ENCODE data around the gene EEFSEC. TPM values are rescaled to one million over a fixed set of nuclear protein-coding genes. Genes with fewer than 3 reads are reported as not detected.
A peak's percentile ranks its signal among the peaks of the same experiment; 100 is the strongest.

The EEFSEC gene
- total RNA-seq, 1 experiment from 2014 or later = 9.5 TPM

DNA sequence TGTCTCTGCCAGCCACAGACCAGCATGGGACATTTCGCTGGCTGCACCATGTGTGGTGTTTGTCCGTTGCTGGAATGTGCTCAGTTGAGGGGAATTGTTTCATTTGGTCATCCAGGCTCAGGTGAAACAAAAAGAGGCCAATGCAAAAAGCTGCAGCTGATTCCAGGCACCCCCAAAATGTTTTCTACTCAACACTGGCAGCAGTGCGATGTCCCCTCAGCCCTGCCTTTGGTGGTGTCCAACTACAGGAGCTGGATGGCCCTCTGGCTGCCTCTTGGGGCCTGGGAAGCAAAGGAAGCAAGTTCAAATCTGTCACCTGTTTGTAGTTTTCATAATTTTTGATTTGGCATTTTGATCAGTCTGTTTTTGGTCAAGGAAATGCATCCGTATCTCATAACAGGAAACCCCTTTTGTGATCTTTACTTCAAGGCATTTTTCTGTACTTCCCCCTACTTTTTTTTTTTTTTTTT, 141.8 kb downstream of the EEFSEC start:
- Mint-ChIP-seq H3K9me3 (peaks cover 4 to 11% of the 10 kb centered on the region in 2 experiments; a peak in 3 of 5 replicates), H3K4me3 (no peak overlapping the region), H3K27me3 (ENCODE audit: low read depth) (no peaks in the 10 kb centered on the region), H3K4me1 (no peaks in the 10 kb centered on the region), H3K27ac (no peak overlapping the region), H3K36me3 (ENCODE audit: insufficient read depth in 1 of 3, low read depth in 3 of 3) (peaks cover 0 to 7% (median 2%) of the 10 kb centered on the region in 3 experiments; a peak in 3 of 7 replicates)
- no peak overlapping the region for H2BK5ac ChIP-seq (ENCODE audit: insufficient read length, low read length)
- H2BK120ac ChIP-seq (ENCODE audit: low read depth, low read length, poor library complexity, severe bottlenecking) = no peak overlapping the region
- H3K27ac ChIP-seq (ENCODE audit: insufficient read length, low read depth, low read length) = no peak overlapping the region
- no peak overlapping the region for H3T11ph ChIP-seq (ENCODE audit: low read length)
- no peak overlapping the region for H2BK20ac ChIP-seq (ENCODE audit: low read depth, low read length, poor library complexity, severe bottlenecking)
- H2BK12ac ChIP-seq (ENCODE audit: insufficient read length, low read depth, low read length) = no peak overlapping the region
- no peaks in the 10 kb centered on the region for H4K20me1 ChIP-seq (ENCODE audit: control insufficient read depth, insufficient read depth, insufficient read length)
- H2AK5ac ChIP-seq (ENCODE audit: insufficient read length, low read length) = no peak overlapping the region
- no peaks in the 10 kb centered on the region for H3K4me1 ChIP-seq (ENCODE audit: insufficient read depth, low read length)
- no peak overlapping the region for H4K91ac ChIP-seq (ENCODE audit: insufficient read length, low read depth, low read length)
- no peaks in the 10 kb centered on the region for H3K9me3 ChIP-seq (ENCODE audit: control insufficient read depth, low read depth, low read length)
- no peaks in the 10 kb centered on the region for H3K79me1 ChIP-seq (ENCODE audit: insufficient read depth, low read depth, low read length, poor library complexity, severe bottlenecking)
- H3K14ac ChIP-seq (ENCODE audit: insufficient read depth, low read length) = no peak overlapping the region
- H3K9ac ChIP-seq (ENCODE audit: extremely low read depth, insufficient read length, low read length) = no peak overlapping the region
- no peak overlapping the region for H3K56ac ChIP-seq (ENCODE audit: insufficient read length, low read depth, low read length)
- TF ChIP-seq, protein P1, sequence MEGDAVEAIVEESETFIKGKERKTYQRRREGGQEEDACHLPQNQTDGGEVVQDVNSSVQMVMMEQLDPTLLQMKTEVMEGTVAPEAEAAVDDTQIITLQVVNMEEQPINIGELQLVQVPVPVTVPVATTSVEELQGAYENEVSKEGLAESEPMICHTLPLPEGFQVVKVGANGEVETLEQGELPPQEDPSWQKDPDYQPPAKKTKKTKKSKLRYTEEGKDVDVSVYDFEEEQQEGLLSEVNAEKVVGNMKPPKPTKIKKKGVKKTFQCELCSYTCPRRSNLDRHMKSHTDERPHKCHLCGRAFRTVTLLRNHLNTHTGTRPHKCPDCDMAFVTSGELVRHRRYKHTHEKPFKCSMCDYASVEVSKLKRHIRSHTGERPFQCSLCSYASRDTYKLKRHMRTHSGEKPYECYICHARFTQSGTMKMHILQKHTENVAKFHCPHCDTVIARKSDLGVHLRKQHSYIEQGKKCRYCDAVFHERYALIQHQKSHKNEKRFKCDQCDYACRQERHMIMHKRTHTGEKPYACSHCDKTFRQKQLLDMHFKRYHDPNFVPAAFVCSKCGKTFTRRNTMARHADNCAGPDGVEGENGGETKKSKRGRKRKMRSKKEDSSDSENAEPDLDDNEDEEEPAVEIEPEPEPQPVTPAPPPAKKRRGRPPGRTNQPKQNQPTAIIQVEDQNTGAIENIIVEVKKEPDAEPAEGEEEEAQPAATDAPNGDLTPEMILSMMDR (conservative IDR thresholded peaks at IDR 0.05) = no peak
- peak overlapping the region; percentile 53 for H3K18ac ChIP-seq (ENCODE audit: insufficient read length, low read depth, low read length)
- no CpG with 5 or more reads among the region's 4 CpGs for WGBS (ENCODE audit: extremely low coverage, insufficient read length, low lambda C conversion rate)
- no peak overlapping the region for H2AFZ ChIP-seq (ENCODE audit: low read length)
- no peaks in the 10 kb centered on the region for H3K79me2 ChIP-seq (ENCODE audit: insufficient read depth, low read length)
- H3K27me3 ChIP-seq (ENCODE audit: insufficient read depth, low read length) = no peaks in the 10 kb centered on the region
- H4K5ac ChIP-seq (ENCODE audit: insufficient read length, low read depth, low read length) = no peak overlapping the region
- no peak overlapping the region for H2BK15ac ChIP-seq (ENCODE audit: low read depth, low read length)
- peak; percentile 12 for DNase-seq
- H3K4me2 ChIP-seq (ENCODE audit: insufficient read depth, insufficient read length, low read length) = no peak overlapping the region
- H3K4ac ChIP-seq (ENCODE audit: low read depth, low read length) = no peak overlapping the region
- H3K23me2 ChIP-seq (ENCODE audit: insufficient read length, low read depth, low read length, poor library complexity, severe bottlenecking) = no peaks in the 10 kb centered on the region
- no peak overlapping the region for H4K8ac ChIP-seq (replicated peaks; ENCODE audit: insufficient read length, low read depth, low read length)
- H3K23ac ChIP-seq (ENCODE audit: insufficient read length, low read depth, low read length) = no peak overlapping the region
